HepG2 (cell line): ENCODE data around the gene BTBD7. TPM values are rescaled to one million over a fixed set of nuclear protein-coding genes. Genes with fewer than 3 reads are reported as not detected.

Source experiments
- ATAC-seq: fragments of 200-7000 bp; cut with Tn5 transposase; 3 replicates; pipeline ENCODE4 v1.9.1; 2020; ENCODE audit warnings: mild to moderate bottlenecking, moderate library complexity
- BruUV-seq: library from RNA; stranded (reverse); fragments of 400-500 nt; replicated peaks from 2 replicates; lab custom pipeline; 2021; lab: Mats Ljungman, UMichigan
- CTCF ChIA-PET: fragments of 300-600 bp; formaldehyde crosslinking; extraction: SDS; loops from one replicate; lab custom pipeline; 2021; ENCODE audit warnings: low total read pairs, inconsistent platforms, low intra/inter-chr PET ratio; lab: Yijun Ruan, JAX
- POLR2A ChIA-PET: fragments of 350-600 bp; sonication (Branson Sonifier 250); formaldehyde crosslinking; loops from one replicate; lab custom pipeline; 2020; ENCODE audit warnings: antibody characterized with exemption, inconsistent platforms; lab: Yijun Ruan, JAX
- DNase-seq: peaks from one replicate; pipeline ENCODE4 v3.0.0-alpha.2; 2015; ENCODE audit warnings: low spot score
- FAIRE-seq: peaks from 3 replicates; lab custom pipeline; 2011; peaks lifted over from hg19 to GRCh38; lab: Jason Lieb, UNC
- H2AFZ ChIP-seq: one replicate; pipeline ENCODE4 v1.6.1; 2011; ENCODE audit warnings: low read length, inconsistent platforms
- H3K27ac ChIP-seq: fragments of 300-600 bp; 3 replicates; pipeline ENCODE4 v1.8.0; 2011; ENCODE audit warnings: mixed run types, mild to moderate bottlenecking, mixed read lengths, low read length, inconsistent platforms; ENCODE audit not compliant: insufficient read depth; ENCODE audit errors: extremely low read length
- H3K27me3 ChIP-seq, 2 experiments: fragments of 200-600 bp in 1 of 2; 2 replicates in 1 of 2; 3 replicates in 1 of 2; pipeline versions ENCODE4 v1.6.0 to v1.8.0; 2011; ENCODE audit warnings: low read length in 2 of 2, mild to moderate bottlenecking in 2 of 2, moderate library complexity in 2 of 2, inconsistent platforms in 1 of 2; ENCODE audit not compliant: insufficient read depth in 2 of 2, control insufficient read depth in 1 of 2
- H3K36me3 ChIP-seq, 2 experiments: fragments of 200-600 bp in 1 of 2; replicated peaks in 1 of 2; 2 replicates in 1 of 2; 3 replicates in 1 of 2; pipeline versions ENCODE4 v1.5.1 to v1.8.0; 2011; ENCODE audit warnings: low read length in 2 of 2, inconsistent platforms in 1 of 2; ENCODE audit not compliant: insufficient read depth in 2 of 2, control insufficient read depth in 1 of 2
- H3K4me1 ChIP-seq: 2 replicates; pipeline ENCODE4 v1.5.1; 2012; ENCODE audit warnings: low read length, inconsistent platforms; ENCODE audit not compliant: insufficient read depth
- H3K4me2 ChIP-seq: 2 replicates; pipeline ENCODE4 v1.6.0; 2011; ENCODE audit warnings: low read depth, low read length, inconsistent platforms
- H3K4me3 ChIP-seq, 3 experiments: fragments of 200-600 bp in 1 of 3; sonication (generic), shearing (Covaris generic) in 1 of 3; replicated peaks in 1 of 3; 2 replicates each; pipeline ENCODE4 v1.5.1; 2011 to 2016; ENCODE audit warnings: low read length in 3 of 3, inconsistent platforms in 2 of 3, low read depth in 2 of 3, mild to moderate bottlenecking in 2 of 3, control low read depth in 1 of 3, mixed read lengths in 1 of 3; ENCODE audit not compliant: insufficient read depth in 1 of 3
- H3K79me2 ChIP-seq: one replicate; pipeline ENCODE4 v1.6.1; 2011; ENCODE audit warnings: low read length, inconsistent platforms; ENCODE audit not compliant: insufficient read depth
- H3K9ac ChIP-seq: 2 replicates; pipeline ENCODE4 v1.6.0; 2011; ENCODE audit warnings: mild to moderate bottlenecking, low read depth, low read length, inconsistent platforms; ENCODE audit not compliant: insufficient read depth
- H3K9me3 ChIP-seq: 2 replicates; pipeline ENCODE4 v1.5.1; 2012; ENCODE audit warnings: mild to moderate bottlenecking, low read length
- H4K20me1 ChIP-seq: 2 replicates; pipeline ENCODE4 v1.6.0; 2011; ENCODE audit warnings: inconsistent platforms, mild to moderate bottlenecking, low read length, moderate library complexity; ENCODE audit not compliant: insufficient read depth
- FOSL2 ChIP-seq: sonication (generic); formaldehyde crosslinking; IDR thresholded peaks from 2 replicates; pipeline ENCODE4 v1.4.0; 2020; ENCODE audit warnings: missing genetic modification reagents
- HDAC2 ChIP-seq: sonication (generic); formaldehyde crosslinking; IDR thresholded peaks from 2 replicates; pipeline ENCODE4 v1.4.0; 2020; ENCODE audit warnings: missing genetic modification reagents
- HNF4G ChIP-seq, 2 experiments: sonication (generic) in 1 of 2; formaldehyde crosslinking in 1 of 2; IDR thresholded peaks; 2 replicates each; pipeline versions ENCODE4 v1.4.0 to v1.6.1; 2011 to 2020; ENCODE audit warnings: borderline replicate concordance in 2 of 2, low read depth in 2 of 2, mild to moderate bottlenecking in 2 of 2, low read length in 1 of 2, missing genetic modification reagents in 1 of 2, moderate library complexity in 1 of 2
- MLLT10 ChIP-seq: sonication (generic); formaldehyde crosslinking; IDR thresholded peaks from 2 replicates; pipeline ENCODE4 v1.4.0; 2020; ENCODE audit warnings: missing genetic modification reagents
- ZNF317 ChIP-seq: sonication (generic); formaldehyde crosslinking; IDR thresholded peaks from 2 replicates; pipeline ENCODE4 v1.5.0; 2020; ENCODE audit warnings: mild to moderate bottlenecking, missing genetic modification reagents
- ZNF780A ChIP-seq: sonication (generic); formaldehyde crosslinking; IDR thresholded peaks from 2 replicates; pipeline ENCODE4 v1.8.0; 2022; ENCODE audit warnings: mild to moderate bottlenecking, missing genetic modification reagents, moderate library complexity
- WGBS: methylation state at CpG from one replicate; pipeline ENCODE4 v1.1.6; 2017; ENCODE audit warnings: low lambda C conversion rate; 5-methylcytosine and 5-hydroxymethylcytosine counted together
- in situ Hi-C: cut with HindIII; loops from 2 replicates; pipeline ENCODE4 v1.10.0; 2017; ENCODE audit warnings: low pct_unique_long_range_greater_than_20kb; ENCODE audit not compliant: extremely low pct_ligation_motif_present
- intact Hi-C: fragments of 100-400 bp; cut with micrococcal nuclease; formaldehyde crosslinking; loops from one replicate; pipeline ENCODE4 v1.10.0; 2022; ENCODE audit not compliant: unreplicated experiment
- polyA plus RNA-seq, 8 experiments: library from polyadenylated mRNA; depleted of rRNA in 3 of 8; stranded (reverse) in 7 of 8; unstranded in 1 of 8; fragments of >200 nt; fragmentation: Illumina TruSeq in 4 of 8; extraction: Trizol in 4 of 8; gene quantifications; 2 replicates each; pipeline versions ENCODE4 v1.2.1 to v1.2.3, GENCODE V29; 2011 to 2016; ENCODE audit warnings: low read depth in 4 of 8, missing spikeins in 1 of 8, mixed read lengths in 1 of 8; ENCODE audit not compliant: insufficient read depth in 1 of 8
- total RNA-seq, 5 experiments: library from RNA; depleted of rRNA; stranded (reverse); fragments of >200 nt; fragmentation: Illumina TruSeq; extraction: Trizol; gene quantifications; 2 replicates each; pipeline ENCODE4 v1.2.3, GENCODE V29; 2016; ENCODE audit warnings: low read depth in 1 of 5
- TF ChIP-seq, protein P1 (sequence below): sonication (generic); formaldehyde crosslinking; IDR thresholded peaks from 2 replicates; pipeline ENCODE4 v1.4.0; 2020; ENCODE audit warnings: missing genetic modification reagents, borderline replicate concordance
- TF ChIP-seq, protein P2 (sequence below): sonication (generic); formaldehyde crosslinking; IDR thresholded peaks from 2 replicates; pipeline ENCODE4 v1.5.1; 2020; ENCODE audit warnings: mild to moderate bottlenecking, missing genetic modification reagents, borderline replicate concordance
- TF ChIP-seq, protein P3 (sequence below): sonication (generic); formaldehyde crosslinking; IDR thresholded peaks from 2 replicates; pipeline ENCODE4 v1.4.0; 2020; ENCODE audit warnings: missing genetic modification reagents
- TF ChIP-seq, protein P4 (sequence below): sonication (generic); formaldehyde crosslinking; IDR thresholded peaks from 2 replicates; pipeline ENCODE4 v1.4.0; 2020; ENCODE audit warnings: mild to moderate bottlenecking, low read depth, missing genetic modification reagents

BTBD7 gene
- total and polyA plus RNA-seq, 2 of the 13 experiments (the other 11 are each of a cell fraction or from before 2014, with no cell fraction given), result 11.6 to 15.2 TPM

DNA sequence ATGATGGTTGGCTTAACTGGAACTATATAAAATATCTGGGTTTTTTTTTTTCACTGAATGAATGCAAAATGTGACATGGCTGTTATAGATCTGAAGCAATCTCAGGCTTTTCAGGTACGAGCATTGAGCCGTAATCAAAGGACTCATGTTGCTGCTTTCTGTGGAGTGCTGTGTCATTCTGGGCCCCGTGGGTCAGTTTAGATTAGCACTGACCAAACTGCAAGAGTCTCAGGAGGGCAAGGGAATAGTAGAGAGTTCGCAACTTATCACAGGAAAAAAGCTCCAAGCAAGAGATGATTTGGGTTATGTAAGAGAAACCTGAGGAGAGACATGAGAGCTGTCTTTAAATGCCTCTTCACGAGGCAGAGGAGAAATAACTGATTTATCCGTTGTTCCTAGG is 66.7 kb downstream of the BTBD7 start:
- DNase-seq (no peak), FAIRE-seq (no peak), ATAC-seq (no peak)
- H4K20me1 ChIP-seq, result no peaks in the 10 kb centered on the region
- 94% methylated on average over 6 of the region's 6 CpGs for WGBS
- ChIA-PET CTCF (no interaction called here), POLR2A (no interaction called here)
- in situ Hi-C loops (no loop called here), intact Hi-C loops (no loop called here)
- TF ChIP-seq ZNF780A (CRISPR knock-in tag), result no peak
- TF ChIP-seq, protein P1, sequence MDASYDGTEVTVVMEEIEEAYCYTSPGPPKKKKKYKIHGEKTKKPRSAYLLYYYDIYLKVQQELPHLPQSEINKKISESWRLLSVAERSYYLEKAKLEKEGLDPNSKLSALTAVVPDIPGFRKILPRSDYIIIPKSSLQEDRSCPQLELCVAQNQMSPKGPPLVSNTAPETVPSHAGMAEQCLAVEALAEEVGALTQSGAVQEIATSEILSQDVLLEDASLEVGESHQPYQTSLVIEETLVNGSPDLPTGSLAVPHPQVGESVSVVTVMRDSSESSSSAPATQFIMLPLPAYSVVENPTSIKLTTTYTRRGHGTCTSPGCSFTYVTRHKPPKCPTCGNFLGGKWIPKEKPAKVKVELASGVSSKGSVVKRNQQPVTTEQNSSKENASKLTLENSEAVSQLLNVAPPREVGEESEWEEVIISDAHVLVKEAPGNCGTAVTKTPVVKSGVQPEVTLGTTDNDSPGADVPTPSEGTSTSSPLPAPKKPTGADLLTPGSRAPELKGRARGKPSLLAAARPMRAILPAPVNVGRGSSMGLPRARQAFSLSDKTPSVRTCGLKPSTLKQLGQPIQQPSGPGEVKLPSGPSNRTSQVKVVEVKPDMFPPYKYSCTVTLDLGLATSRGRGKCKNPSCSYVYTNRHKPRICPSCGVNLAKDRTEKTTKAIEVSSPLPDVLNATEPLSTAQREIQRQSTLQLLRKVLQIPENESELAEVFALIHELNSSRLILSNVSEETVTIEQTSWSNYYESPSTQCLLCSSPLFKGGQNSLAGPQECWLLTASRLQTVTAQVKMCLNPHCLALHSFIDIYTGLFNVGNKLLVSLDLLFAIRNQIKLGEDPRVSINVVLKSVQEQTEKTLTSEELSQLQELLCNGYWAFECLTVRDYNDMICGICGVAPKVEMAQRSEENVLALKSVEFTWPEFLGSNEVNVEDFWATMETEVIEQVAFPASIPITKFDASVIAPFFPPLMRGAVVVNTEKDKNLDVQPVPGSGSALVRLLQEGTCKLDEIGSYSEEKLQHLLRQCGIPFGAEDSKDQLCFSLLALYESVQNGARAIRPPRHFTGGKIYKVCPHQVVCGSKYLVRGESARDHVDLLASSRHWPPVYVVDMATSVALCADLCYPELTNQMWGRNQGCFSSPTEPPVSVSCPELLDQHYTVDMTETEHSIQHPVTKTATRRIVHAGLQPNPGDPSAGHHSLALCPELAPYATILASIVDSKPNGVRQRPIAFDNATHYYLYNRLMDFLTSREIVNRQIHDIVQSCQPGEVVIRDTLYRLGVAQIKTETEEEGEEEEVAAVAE (CRISPR knock-in tag), result no peak
- TF ChIP-seq MLLT10, result no peak
- TF ChIP-seq, protein P2, sequence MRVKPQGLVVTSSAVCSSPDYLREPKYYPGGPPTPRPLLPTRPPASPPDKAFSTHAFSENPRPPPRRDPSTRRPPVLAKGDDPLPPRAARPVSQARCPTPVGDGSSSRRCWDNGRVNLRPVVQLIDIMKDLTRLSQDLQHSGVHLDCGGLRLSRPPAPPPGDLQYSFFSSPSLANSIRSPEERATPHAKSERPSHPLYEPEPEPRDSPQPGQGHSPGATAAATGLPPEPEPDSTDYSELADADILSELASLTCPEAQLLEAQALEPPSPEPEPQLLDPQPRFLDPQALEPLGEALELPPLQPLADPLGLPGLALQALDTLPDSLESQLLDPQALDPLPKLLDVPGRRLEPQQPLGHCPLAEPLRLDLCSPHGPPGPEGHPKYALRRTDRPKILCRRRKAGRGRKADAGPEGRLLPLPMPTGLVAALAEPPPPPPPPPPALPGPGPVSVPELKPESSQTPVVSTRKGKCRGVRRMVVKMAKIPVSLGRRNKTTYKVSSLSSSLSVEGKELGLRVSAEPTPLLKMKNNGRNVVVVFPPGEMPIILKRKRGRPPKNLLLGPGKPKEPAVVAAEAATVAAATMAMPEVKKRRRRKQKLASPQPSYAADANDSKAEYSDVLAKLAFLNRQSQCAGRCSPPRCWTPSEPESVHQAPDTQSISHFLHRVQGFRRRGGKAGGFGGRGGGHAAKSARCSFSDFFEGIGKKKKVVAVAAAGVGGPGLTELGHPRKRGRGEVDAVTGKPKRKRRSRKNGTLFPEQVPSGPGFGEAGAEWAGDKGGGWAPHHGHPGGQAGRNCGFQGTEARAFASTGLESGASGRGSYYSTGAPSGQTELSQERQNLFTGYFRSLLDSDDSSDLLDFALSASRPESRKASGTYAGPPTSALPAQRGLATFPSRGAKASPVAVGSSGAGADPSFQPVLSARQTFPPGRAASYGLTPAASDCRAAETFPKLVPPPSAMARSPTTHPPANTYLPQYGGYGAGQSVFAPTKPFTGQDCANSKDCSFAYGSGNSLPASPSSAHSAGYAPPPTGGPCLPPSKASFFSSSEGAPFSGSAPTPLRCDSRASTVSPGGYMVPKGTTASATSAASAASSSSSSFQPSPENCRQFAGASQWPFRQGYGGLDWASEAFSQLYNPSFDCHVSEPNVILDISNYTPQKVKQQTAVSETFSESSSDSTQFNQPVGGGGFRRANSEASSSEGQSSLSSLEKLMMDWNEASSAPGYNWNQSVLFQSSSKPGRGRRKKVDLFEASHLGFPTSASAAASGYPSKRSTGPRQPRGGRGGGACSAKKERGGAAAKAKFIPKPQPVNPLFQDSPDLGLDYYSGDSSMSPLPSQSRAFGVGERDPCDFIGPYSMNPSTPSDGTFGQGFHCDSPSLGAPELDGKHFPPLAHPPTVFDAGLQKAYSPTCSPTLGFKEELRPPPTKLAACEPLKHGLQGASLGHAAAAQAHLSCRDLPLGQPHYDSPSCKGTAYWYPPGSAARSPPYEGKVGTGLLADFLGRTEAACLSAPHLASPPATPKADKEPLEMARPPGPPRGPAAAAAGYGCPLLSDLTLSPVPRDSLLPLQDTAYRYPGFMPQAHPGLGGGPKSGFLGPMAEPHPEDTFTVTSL (CRISPR knock-in tag), result no peak
- TF ChIP-seq, protein P3, sequence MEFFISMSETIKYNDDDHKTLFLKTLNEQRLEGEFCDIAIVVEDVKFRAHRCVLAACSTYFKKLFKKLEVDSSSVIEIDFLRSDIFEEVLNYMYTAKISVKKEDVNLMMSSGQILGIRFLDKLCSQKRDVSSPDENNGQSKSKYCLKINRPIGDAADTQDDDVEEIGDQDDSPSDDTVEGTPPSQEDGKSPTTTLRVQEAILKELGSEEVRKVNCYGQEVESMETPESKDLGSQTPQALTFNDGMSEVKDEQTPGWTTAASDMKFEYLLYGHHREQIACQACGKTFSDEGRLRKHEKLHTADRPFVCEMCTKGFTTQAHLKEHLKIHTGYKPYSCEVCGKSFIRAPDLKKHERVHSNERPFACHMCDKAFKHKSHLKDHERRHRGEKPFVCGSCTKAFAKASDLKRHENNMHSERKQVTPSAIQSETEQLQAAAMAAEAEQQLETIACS (CRISPR knock-in tag), result no peak
- TF ChIP-seq HDAC2 (CRISPR knock-in tag), result no peak
- TF ChIP-seq, protein P4, sequence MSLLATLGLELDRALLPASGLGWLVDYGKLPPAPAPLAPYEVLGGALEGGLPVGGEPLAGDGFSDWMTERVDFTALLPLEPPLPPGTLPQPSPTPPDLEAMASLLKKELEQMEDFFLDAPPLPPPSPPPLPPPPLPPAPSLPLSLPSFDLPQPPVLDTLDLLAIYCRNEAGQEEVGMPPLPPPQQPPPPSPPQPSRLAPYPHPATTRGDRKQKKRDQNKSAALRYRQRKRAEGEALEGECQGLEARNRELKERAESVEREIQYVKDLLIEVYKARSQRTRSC (CRISPR knock-in tag), result no peak
- no peak for TF ChIP-seq HNF4G (IDR thresholded peaks at IDR 0.05; ENCODE audit: borderline replicate concordance, low read depth, low read length)
- TF ChIP-seq HNF4G (CRISPR knock-in tag; IDR thresholded peaks at IDR 0.05; ENCODE audit: borderline replicate concordance, low read depth), result no peak
- no peak for TF ChIP-seq ZNF317 (CRISPR knock-in tag)
- TF ChIP-seq FOSL2 (CRISPR knock-in tag), result no peak
- BruUV-seq, result no TSS peak
- H3K79me2 ChIP-seq, result no peaks in the 10 kb centered on the region
- H3K27ac ChIP-seq, result no peak overlapping the region
- no peaks in the 10 kb centered on the region for H3K9me3 ChIP-seq
- peaks cover 23% of the 10 kb centered on the region for H3K4me1 ChIP-seq
- peaks cover 7 to 21% of the 10 kb centered on the region in 2 experiments for H3K36me3 ChIP-seq
- H3K4me2 ChIP-seq, result no peak overlapping the region
- H3K4me3 ChIP-seq, result no peak overlapping the region
- H2AFZ ChIP-seq, result no peak overlapping the region
- no peak overlapping the region for H3K9ac ChIP-seq
- H3K27me3 ChIP-seq, result no peaks in the 10 kb centered on the region
